Loucy (cell line): ENCODE data around the gene CTCFL.

Experiments
- H2AFZ ChIP-seq: fragments of 200-600 bp; sonication (generic); 2 replicates; pipeline ENCODE4 v1.6.0; 2016; ENCODE audit warnings: antibody characterized with exemption, mild to moderate bottlenecking, low read length, moderate library complexity
- H3F3A ChIP-seq: fragments of 200-600 bp; 2 replicates; pipeline ENCODE4 v1.6.0; 2016; ENCODE audit warnings: antibody characterized with exemption, low read depth, mild to moderate bottlenecking
- H3K27me3 ChIP-seq: fragments of 200-600 bp; sonication (generic); 2 replicates; pipeline ENCODE4 v1.6.1; 2014; ENCODE audit warnings: low read length, mild to moderate bottlenecking; ENCODE audit not compliant: insufficient read depth, poor library complexity, severe bottlenecking
- H3K36me3 ChIP-seq: fragments of 200-600 bp; sonication (generic); 2 replicates; pipeline ENCODE4 v1.6.1; 2016; ENCODE audit warnings: low read length; ENCODE audit not compliant: insufficient read depth
- H3K4me1 ChIP-seq: fragments of 200-600 bp; sonication (generic); 2 replicates; pipeline ENCODE4 v1.5.1; 2014; ENCODE audit warnings: low read length, mild to moderate bottlenecking; ENCODE audit not compliant: insufficient read depth, poor library complexity, severe bottlenecking
- H3K4me2 ChIP-seq: fragments of 200-600 bp; sonication (generic); 2 replicates; pipeline ENCODE4 v1.6.0; 2014; ENCODE audit warnings: antibody characterized with exemption, low read length, low read depth, mild to moderate bottlenecking; ENCODE audit not compliant: poor library complexity, severe bottlenecking
- H3K4me3 ChIP-seq: fragments of 200-600 bp; sonication (generic); 2 replicates; pipeline ENCODE4 v1.5.1; 2014; ENCODE audit warnings: low read length, mild to moderate bottlenecking, mixed read lengths; ENCODE audit not compliant: poor library complexity, severe bottlenecking
- H3K79me2 ChIP-seq: fragments of 200-600 bp; sonication (generic); 2 replicates; pipeline ENCODE4 v1.6.1; 2014; ENCODE audit warnings: low read length; ENCODE audit not compliant: insufficient read depth
- H3K9ac ChIP-seq: fragments of 200-600 bp; sonication (generic); 2 replicates; pipeline ENCODE4 v1.6.0; 2014; ENCODE audit warnings: mild to moderate bottlenecking, low read depth, low read length, moderate library complexity; ENCODE audit not compliant: poor library complexity, severe bottlenecking
- H3K9me2 ChIP-seq: fragments of 200-600 bp; sonication (generic); replicated peaks from 2 replicates; pipeline ENCODE4 v1.6.1; 2016; ENCODE audit warnings: low read depth, low read length, mixed read lengths
- H3K9me3 ChIP-seq: fragments of 200-600 bp; sonication (generic); 2 replicates; pipeline ENCODE4 v1.6.1; 2014; ENCODE audit warnings: mild to moderate bottlenecking, antibody characterized with exemption, low read length, low read depth; ENCODE audit not compliant: insufficient read depth
- H4K20me1 ChIP-seq: fragments of 200-600 bp; sonication (generic); 2 replicates; pipeline ENCODE4 v1.6.0; 2014; ENCODE audit warnings: antibody characterized with exemption, low read length, mild to moderate bottlenecking; ENCODE audit not compliant: insufficient read depth, poor library complexity, severe bottlenecking
- EZH2phosphoT487 ChIP-seq: fragments of 200-600 bp; IDR thresholded peaks from 2 replicates; pipeline ENCODE4 v1.6.1; 2018; ENCODE audit warnings: antibody characterized with exemption, mild to moderate bottlenecking, moderate library complexity, borderline replicate concordance
- TF ChIP-seq, protein P1 (sequence below): fragments of 200-600 bp; sonication (generic); conservative IDR thresholded peaks from 2 replicates; pipeline ENCODE4 v1.5.1; 2014; ENCODE audit warnings: mild to moderate bottlenecking, antibody characterized with exemption, low read length

CTCFL gene

DNA sequence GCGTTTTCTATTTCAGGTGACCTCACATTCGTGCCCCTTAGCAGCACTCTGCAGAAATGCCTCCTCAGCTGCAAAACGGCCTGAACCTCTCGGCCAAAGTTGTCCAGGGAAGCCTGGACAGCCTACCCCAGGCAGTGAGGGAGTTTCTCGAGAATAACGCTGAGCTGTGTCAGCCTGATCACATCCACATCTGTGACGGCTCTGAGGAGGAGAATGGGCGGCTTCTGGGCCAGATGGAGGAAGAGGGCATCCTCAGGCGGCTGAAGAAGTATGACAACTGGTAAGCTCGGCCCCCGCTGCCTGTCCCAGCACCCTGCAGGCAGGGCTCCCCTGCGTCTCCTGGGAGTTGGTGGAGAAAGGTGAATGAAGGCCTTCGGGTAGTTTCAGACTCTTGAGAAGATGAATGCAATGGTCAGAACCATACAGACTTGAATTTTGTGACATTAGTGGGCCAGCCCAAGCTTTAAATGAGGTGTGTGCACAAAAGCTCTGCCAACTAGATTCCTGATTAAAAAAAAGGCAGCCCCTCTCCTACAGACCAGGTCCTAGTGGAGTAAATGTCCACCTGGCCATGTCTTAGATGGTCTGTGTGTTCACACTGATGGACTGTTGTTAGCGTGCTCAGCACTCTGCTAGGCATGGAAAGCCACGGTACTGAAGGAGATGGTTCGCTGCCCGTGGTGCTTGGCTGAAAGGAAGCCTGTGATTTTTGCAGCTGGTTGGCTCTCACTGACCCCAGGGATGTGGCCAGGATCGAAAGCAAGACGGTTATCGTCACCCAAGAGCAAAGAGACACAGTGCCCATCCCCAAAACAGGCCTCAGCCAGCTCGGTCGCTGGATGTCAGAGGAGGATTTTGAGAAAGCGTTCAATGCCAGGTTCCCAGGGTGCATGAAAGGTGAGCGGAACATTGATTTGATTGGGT is 36.7 kb upstream of the CTCFL start:
- Histone ChIP-seq H3K79me2 (no peaks in the 10 kb centered on the region), H3K27me3 (no peaks in the 10 kb centered on the region), H3K9me3 (no peaks in the 10 kb centered on the region), H3K9ac (no peak overlapping the region), H2AFZ (no peak overlapping the region), H3K36me3 (no peaks in the 10 kb centered on the region), H4K20me1 (no peaks in the 10 kb centered on the region), H3F3A (no peaks in the 10 kb centered on the region), H3K4me2 (no peak overlapping the region), H3K9me2 (no peaks in the 10 kb centered on the region), H3K4me3 (no peak overlapping the region), H3K4me1 (no peaks in the 10 kb centered on the region)
- TF ChIP-seq, protein P1, sequence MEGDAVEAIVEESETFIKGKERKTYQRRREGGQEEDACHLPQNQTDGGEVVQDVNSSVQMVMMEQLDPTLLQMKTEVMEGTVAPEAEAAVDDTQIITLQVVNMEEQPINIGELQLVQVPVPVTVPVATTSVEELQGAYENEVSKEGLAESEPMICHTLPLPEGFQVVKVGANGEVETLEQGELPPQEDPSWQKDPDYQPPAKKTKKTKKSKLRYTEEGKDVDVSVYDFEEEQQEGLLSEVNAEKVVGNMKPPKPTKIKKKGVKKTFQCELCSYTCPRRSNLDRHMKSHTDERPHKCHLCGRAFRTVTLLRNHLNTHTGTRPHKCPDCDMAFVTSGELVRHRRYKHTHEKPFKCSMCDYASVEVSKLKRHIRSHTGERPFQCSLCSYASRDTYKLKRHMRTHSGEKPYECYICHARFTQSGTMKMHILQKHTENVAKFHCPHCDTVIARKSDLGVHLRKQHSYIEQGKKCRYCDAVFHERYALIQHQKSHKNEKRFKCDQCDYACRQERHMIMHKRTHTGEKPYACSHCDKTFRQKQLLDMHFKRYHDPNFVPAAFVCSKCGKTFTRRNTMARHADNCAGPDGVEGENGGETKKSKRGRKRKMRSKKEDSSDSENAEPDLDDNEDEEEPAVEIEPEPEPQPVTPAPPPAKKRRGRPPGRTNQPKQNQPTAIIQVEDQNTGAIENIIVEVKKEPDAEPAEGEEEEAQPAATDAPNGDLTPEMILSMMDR, result no peak
- TF ChIP-seq EZH2phosphoT487, result no peak

DNA sequence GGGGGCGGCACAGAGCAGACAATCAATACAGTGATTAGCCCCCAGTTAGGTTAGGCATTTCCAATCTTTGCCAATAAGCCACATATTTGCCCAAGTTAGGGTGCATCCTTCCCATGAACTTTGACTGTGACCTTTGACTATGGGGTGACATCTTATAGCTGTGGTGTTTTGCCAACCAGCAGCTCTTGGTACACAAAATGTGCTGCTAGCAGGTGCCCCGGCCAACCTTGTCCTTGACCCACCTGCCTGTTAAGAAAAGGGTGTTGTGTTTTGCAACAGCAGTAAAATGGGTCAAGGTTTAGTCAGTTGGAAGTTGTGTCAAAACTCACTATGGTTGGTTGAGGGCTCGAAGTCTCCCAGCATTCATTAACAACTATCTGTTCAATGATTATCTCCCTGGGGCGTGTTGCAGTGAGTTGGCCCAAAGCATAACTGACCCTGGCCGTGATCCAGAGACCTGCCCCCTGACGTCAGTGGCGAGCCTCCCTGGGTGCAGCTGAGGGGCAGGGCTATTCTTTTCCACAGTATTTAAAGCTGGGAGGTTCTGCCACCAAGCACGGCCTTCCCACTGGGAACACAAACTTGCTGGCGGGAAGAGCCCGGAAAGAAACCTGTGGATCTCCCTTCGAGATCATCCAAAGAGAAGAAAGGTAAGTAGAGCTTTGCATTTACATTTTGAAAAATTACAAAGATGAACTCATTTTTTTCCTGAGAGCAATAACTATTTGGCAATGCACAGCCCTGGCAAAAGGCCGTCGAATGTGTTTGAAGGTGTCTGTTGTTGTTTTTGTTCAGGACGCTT is 35.8 kb upstream of the CTCFL start, which contains the start of gene PCK1:
TSS of gene PCK1 (plus strand) at position 557 of the 802 bp plus-strand sequence. CDS start 302 bp downstream, outside the sequence.
- H3K9ac ChIP-seq, result no peak within 1 kb of the TSS
- no peaks in the 10 kb centered on the region for H3K36me3 ChIP-seq
- H3K27me3 ChIP-seq, result peaks cover 5% of the 10 kb centered on the region
- H3K9me3 ChIP-seq, result no peaks in the 10 kb centered on the region
- no peak for TF ChIP-seq EZH2phosphoT487
- TF ChIP-seq, protein P1, result no peak
- no peak within 1 kb of the TSS for H3K4me2 ChIP-seq
- H3K79me2 ChIP-seq, result no peaks in the 10 kb centered on the region
- no peaks in the 10 kb centered on the region for H3K4me1 ChIP-seq
- H3F3A ChIP-seq, result no peaks in the 10 kb centered on the region
- no peak within 1 kb of the TSS for H2AFZ ChIP-seq
- H3K4me3 ChIP-seq, result no peak within 1 kb of the TSS
- no peaks in the 10 kb centered on the region for H4K20me1 ChIP-seq
- H3K9me2 ChIP-seq, result no peaks in the 10 kb centered on the region

DNA sequence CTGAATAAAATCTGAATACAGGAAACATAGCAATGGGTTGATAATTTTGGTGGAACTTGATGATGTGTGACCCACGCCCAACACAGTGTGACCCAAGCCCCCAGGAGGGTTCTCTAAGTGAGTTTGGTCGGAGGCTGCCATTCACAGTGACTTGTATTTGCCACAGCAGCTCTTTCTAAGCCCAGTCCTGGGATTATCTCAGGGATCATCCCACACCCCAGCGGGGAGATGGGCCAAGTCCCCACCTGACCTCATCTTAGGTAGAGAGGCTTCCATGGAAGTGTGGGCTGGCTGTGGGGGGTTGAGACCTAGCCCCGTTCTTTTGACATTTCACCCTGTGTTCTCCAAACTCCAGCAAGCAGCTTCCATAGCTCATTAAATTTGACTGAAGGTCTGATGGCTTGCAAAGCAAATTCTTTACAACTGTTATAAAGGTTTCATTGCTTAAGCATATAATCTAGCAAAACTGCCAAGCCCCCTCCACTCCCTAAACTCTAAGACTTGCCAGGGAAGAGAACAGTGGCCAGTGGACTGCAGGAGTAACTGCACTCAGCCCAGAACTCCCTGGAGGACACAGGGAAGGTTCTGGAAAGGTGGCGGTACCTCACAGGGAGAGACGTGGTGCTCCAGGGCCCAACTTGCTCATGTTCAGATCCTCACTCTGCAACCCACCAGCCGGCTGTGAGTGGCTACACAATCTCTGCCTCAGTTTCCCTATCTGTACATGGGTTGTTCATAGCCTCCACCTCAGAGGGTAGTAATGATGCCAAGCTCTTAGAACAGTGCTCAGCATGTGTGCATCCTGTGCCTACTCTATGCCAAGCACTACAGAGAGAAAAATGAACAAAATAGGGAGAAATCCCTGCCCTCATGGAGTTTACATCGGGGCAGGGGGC is 35.0 kb upstream of the CTCFL start:
- no peaks in the 10 kb centered on the region for H3K4me1 ChIP-seq
- no peaks in the 10 kb centered on the region for H3K9me2 ChIP-seq
- no peaks in the 10 kb centered on the region for H3K79me2 ChIP-seq
- no peak overlapping the region for H3K9ac ChIP-seq
- no peaks in the 10 kb centered on the region for H4K20me1 ChIP-seq
- no peak overlapping the region for H3K4me2 ChIP-seq
- H3F3A ChIP-seq, result no peaks in the 10 kb centered on the region
- H3K27me3 ChIP-seq, result peaks cover 5% of the 10 kb centered on the region
- H3K9me3 ChIP-seq, result no peaks in the 10 kb centered on the region
- no peaks in the 10 kb centered on the region for H3K36me3 ChIP-seq
- H3K4me3 ChIP-seq, result no peak overlapping the region
- TF ChIP-seq, protein P1, result no peak
- TF ChIP-seq EZH2phosphoT487, result no peak
- H2AFZ ChIP-seq, result no peak overlapping the region
